H1 (cell line): Measurements from ENCODE around the gene ZNF277. TPM values are rescaled to one million over a fixed set of nuclear protein-coding genes. Genes with fewer than 3 reads are reported as not detected.

Experiments
- CTCF ChIA-PET: fragments of 300-600 bp; sonication (Branson Sonifier 250); formaldehyde crosslinking; loops from one replicate; lab custom pipeline; 2021; ENCODE audit not compliant: partially characterized antibody; lab: Charles Lee
- POLR2A ChIA-PET: fragments of 300-600 bp; sonication (Branson Sonifier 250); formaldehyde crosslinking; loops from one replicate; lab custom pipeline; 2021; ENCODE audit warnings: inconsistent platforms; ENCODE audit not compliant: partially characterized antibody; lab: Charles Lee
- DNase-seq, 2 experiments: peaks; one replicate each; pipeline versions ENCODE4 v3.0.0 to v3.0.0-alpha.2; 2010 to 2022; ENCODE audit warnings: low spot score in 2 of 2, low read depth in 1 of 2, mixed read lengths in 1 of 2
- FAIRE-seq: peaks from 2 replicates; lab custom pipeline; 2011; peaks lifted over from hg19 to GRCh38; lab: Jason Lieb, UNC
- H2AFZ ChIP-seq: 2 replicates; pipeline ENCODE4 v1.8.1; 2012; ENCODE audit warnings: low read length, inconsistent platforms
- H2AK5ac ChIP-seq: 2 replicates; pipeline ENCODE4 v1.6.1; 2013; ENCODE audit warnings: low read depth, low read length
- H2BK120ac ChIP-seq: replicated peaks from 2 replicates; pipeline ENCODE3; 2013; ENCODE audit warnings: low read depth, low read length, inconsistent platforms
- H2BK12ac ChIP-seq: 2 replicates; pipeline ENCODE4 v1.6.1; 2013; ENCODE audit warnings: low read depth, low read length
- H2BK15ac ChIP-seq: 2 replicates; pipeline ENCODE4 v1.6.1; 2013; ENCODE audit warnings: low read length
- H2BK20ac ChIP-seq: 2 replicates; pipeline ENCODE4 v1.6.1; 2013; ENCODE audit warnings: low read length
- H2BK5ac ChIP-seq: 2 replicates; pipeline ENCODE4 v1.6.1; 2013; ENCODE audit warnings: low read depth, low read length
- H3K14ac ChIP-seq: 2 replicates; pipeline ENCODE4 v1.6.1; 2013; ENCODE audit warnings: inconsistent platforms; ENCODE audit not compliant: insufficient read length
- H3K18ac ChIP-seq: 2 replicates; pipeline ENCODE4 v1.6.1; 2013; ENCODE audit warnings: low read length; ENCODE audit errors: extremely low read depth
- H3K23ac ChIP-seq: 2 replicates; pipeline ENCODE4 v1.6.1; 2013; ENCODE audit warnings: inconsistent platforms; ENCODE audit not compliant: insufficient read length
- H3K23me2 ChIP-seq: 2 replicates; pipeline ENCODE4 v1.6.1; 2013; ENCODE audit warnings: low read depth, low read length
- H3K27ac ChIP-seq: 2 replicates; pipeline ENCODE4 v1.6.1; 2011; ENCODE audit warnings: low read depth, low read length, inconsistent platforms
- H3K27me3 ChIP-seq, 4 experiments: replicated peaks in 1 of 4; 1 replicate in 1 of 4; 2 replicates in 3 of 4; pipeline versions ENCODE4 v1.6.1 to v1.8.1; 2011 to 2013; ENCODE audit warnings: low read length in 3 of 4, mild to moderate bottlenecking in 3 of 4, inconsistent platforms in 2 of 4, mixed read lengths in 2 of 4, moderate library complexity in 1 of 4; ENCODE audit not compliant: control insufficient read depth in 3 of 4, insufficient read depth in 3 of 4; ENCODE audit errors: extremely low read depth in 1 of 4
- H3K36me3 ChIP-seq, 4 experiments: 2 replicates each; pipeline versions ENCODE4 v1.6.1 to v1.8.1; 2011 to 2013; ENCODE audit warnings: mild to moderate bottlenecking in 4 of 4, low read length in 3 of 4, moderate library complexity in 2 of 4, control low read depth in 1 of 4, inconsistent platforms in 1 of 4; ENCODE audit not compliant: insufficient read depth in 4 of 4, control insufficient read depth in 2 of 4
- H3K4ac ChIP-seq: replicated peaks from 2 replicates; pipeline ENCODE3; 2013; ENCODE audit warnings: low read length, low read depth, mixed read lengths, inconsistent platforms; ENCODE audit not compliant: insufficient read length
- H3K4me1 ChIP-seq, 4 experiments: replicated peaks in 1 of 4; 1 replicate in 1 of 4; 2 replicates in 3 of 4; pipeline versions ENCODE4 v1.6.1 to v1.8.1; 2011 to 2013; ENCODE audit warnings: low read length in 3 of 4, inconsistent platforms in 2 of 4, mixed read lengths in 1 of 4; ENCODE audit not compliant: insufficient read depth in 4 of 4, control insufficient read depth in 3 of 4
- H3K4me2 ChIP-seq, 2 experiments: 2 replicates each; pipeline versions ENCODE4 v1.6.1 to v1.8.1; 2011 to 2013; ENCODE audit warnings: low read depth in 2 of 2, low read length in 2 of 2, control low read depth in 1 of 2, inconsistent platforms in 1 of 2, mild to moderate bottlenecking in 1 of 2; ENCODE audit not compliant: insufficient read depth in 1 of 2
- H3K4me3 ChIP-seq, 4 experiments: fragments of 200-600, 300-600 bp in 1 of 4; sonication (generic), shearing (Covaris generic), sonication (Bioruptor Twin) in 1 of 4; 2 replicates each; pipeline versions ENCODE4 v1.5.1 to v1.8.1; 2011 to 2016; ENCODE audit warnings: low read length in 4 of 4, low read depth in 3 of 4, control low read depth in 2 of 4, inconsistent platforms in 2 of 4, mild to moderate bottlenecking in 2 of 4, mixed read lengths in 1 of 4, moderate library complexity in 1 of 4; ENCODE audit not compliant: insufficient read depth in 2 of 4; ENCODE audit errors: extremely low read depth in 1 of 4
- H3K56ac ChIP-seq: replicated peaks from 2 replicates; pipeline ENCODE3; 2013; ENCODE audit warnings: low read depth, mild to moderate bottlenecking, mixed read lengths, low read length, inconsistent platforms; ENCODE audit not compliant: insufficient read length
- H3K79me1 ChIP-seq: 2 replicates; pipeline ENCODE4 v1.6.1; 2013; ENCODE audit warnings: low read depth, low read length, control low read depth
- H3K79me2 ChIP-seq, 2 experiments: 2 replicates each; pipeline versions ENCODE4 v1.6.1 to v1.8.1; 2012 to 2013; ENCODE audit warnings: low read length in 2 of 2, mild to moderate bottlenecking in 2 of 2, inconsistent platforms in 1 of 2; ENCODE audit not compliant: insufficient read depth in 2 of 2, control insufficient read depth in 1 of 2
- H3K9ac ChIP-seq, 4 experiments: replicated peaks in 1 of 4; 1 replicate in 1 of 4; 2 replicates in 3 of 4; pipeline versions ENCODE4 v1.6.1 to v1.8.1; 2011 to 2013; ENCODE audit warnings: low read depth in 3 of 4, low read length in 3 of 4, control low read depth in 2 of 4, mild to moderate bottlenecking in 2 of 4, moderate library complexity in 2 of 4, inconsistent platforms in 1 of 4; ENCODE audit errors: extremely low read depth in 1 of 4
- H3K9me3 ChIP-seq, 2 experiments: 2 replicates each; pipeline versions ENCODE4 v1.6.1 to v1.8.1; 2012 to 2013; ENCODE audit warnings: mild to moderate bottlenecking in 2 of 2, moderate library complexity in 2 of 2, control low read depth in 1 of 2, inconsistent platforms in 1 of 2, low read depth in 1 of 2, low read length in 1 of 2, mixed read lengths in 1 of 2; ENCODE audit not compliant: insufficient read depth in 2 of 2
- H4K20me1 ChIP-seq, 2 experiments: replicated peaks in 1 of 2; 2 replicates each; pipeline versions ENCODE3 to v1.8.1; 2011 to 2013; ENCODE audit warnings: inconsistent platforms in 2 of 2, low read length in 2 of 2, mild to moderate bottlenecking in 1 of 2; ENCODE audit not compliant: insufficient read depth in 2 of 2, control insufficient read depth in 1 of 2
- H4K5ac ChIP-seq: 2 replicates; pipeline ENCODE4 v1.6.1; 2013; ENCODE audit warnings: low read length, low read depth, mixed read lengths, inconsistent platforms; ENCODE audit not compliant: insufficient read length
- H4K8ac ChIP-seq: 2 replicates; pipeline ENCODE4 v1.8.0; 2013; ENCODE audit warnings: mild to moderate bottlenecking, moderate library complexity, low read length, inconsistent platforms; ENCODE audit not compliant: insufficient read depth; ENCODE audit errors: extremely low read depth
- H4K91ac ChIP-seq: replicated peaks from 2 replicates; pipeline ENCODE3; 2013; ENCODE audit warnings: low read length, mixed read lengths, inconsistent platforms; ENCODE audit not compliant: insufficient read length
- BCL11A ChIP-seq, 2 experiments: IDR thresholded peaks; one replicate each; pipeline ENCODE4 v1.6.1; 2011; ENCODE audit warnings: low read depth in 2 of 2, low read length in 2 of 2, mild to moderate bottlenecking in 2 of 2
- CTBP2 ChIP-seq: IDR thresholded peaks from 2 replicates; pipeline ENCODE4 v1.7.0; 2011; ENCODE audit warnings: borderline replicate concordance, mild to moderate bottlenecking, moderate library complexity, mixed read lengths, low read length; ENCODE audit not compliant: insufficient read depth, insufficient read length
- EZH2 ChIP-seq: fragments of 200-600 bp; sonication (generic); IDR thresholded peaks from 2 replicates; pipeline ENCODE4 v1.7.1; 2012; ENCODE audit warnings: low read depth, mild to moderate bottlenecking, moderate library complexity, low read length, inconsistent platforms; ENCODE audit not compliant: severe bottlenecking
- NANOG ChIP-seq: IDR thresholded peaks from 2 replicates; pipeline ENCODE4 v1.6.1; 2011; ENCODE audit warnings: low read length, low read depth, mild to moderate bottlenecking, inconsistent platforms; ENCODE audit not compliant: insufficient read depth, poor library complexity, severe bottlenecking
- SAP30 ChIP-seq: fragments of 300-600 bp; sonication (generic); IDR thresholded peaks from 2 replicates; pipeline ENCODE4 v1.7.1; 2012; ENCODE audit warnings: low read length, moderate library complexity, mild to moderate bottlenecking, inconsistent platforms; ENCODE audit not compliant: insufficient read depth, insufficient replicate concordance
- SIN3A ChIP-seq, 2 experiments: IDR thresholded peaks in 1 of 2; conservative IDR thresholded peaks in 1 of 2; 2 replicates each; pipeline ENCODE4 v1.6.1; 2011 to 2012; ENCODE audit warnings: low read length in 2 of 2, improper control_type of control experiment in 1 of 2, low read depth in 1 of 2, mild to moderate bottlenecking in 1 of 2
- SIX5 ChIP-seq: IDR thresholded peaks from 2 replicates; pipeline ENCODE4 v1.6.1; 2011; ENCODE audit warnings: mild to moderate bottlenecking, low read depth, low read length
- WGBS, 2 experiments: shearing (Covaris generic) in 1 of 2; methylation state at CpG; one replicate each; pipeline versions ENCODE4 v1.1.6 to v1.1.7; 2013 to 2015; ENCODE audit warnings: low lambda C conversion rate in 2 of 2, mixed read lengths in 2 of 2, inconsistent platforms in 1 of 2, low coverage in 1 of 2, missing lambda C conversion rate in 1 of 2; ENCODE audit not compliant: insufficient replicate concordance in 2 of 2, insufficient coverage in 1 of 2, insufficient read length in 1 of 2; ENCODE audit errors: extremely low coverage in 1 of 2, missing lambda C conversion rate in 1 of 2; 5-methylcytosine and 5-hydroxymethylcytosine counted together
- polyA plus RNA-seq, 7 experiments: library from polyadenylated mRNA; depleted of rRNA in 3 of 7; stranded (reverse) in 5 of 7; unstranded in 2 of 7; fragments of >200 nt in 5 of 7; fragments of 200-250 nt in 2 of 7; gene quantifications; 1 replicate in 5 of 7; 2 replicates in 1 of 7; 4 replicates in 1 of 7; pipeline versions ENCODE4 v1.2.1 to v1.2.3, GENCODE V29; 2011 to 2013; ENCODE audit warnings: missing spikeins in 2 of 7, mixed read lengths in 2 of 7
- total RNA-seq: library from RNA; stranded (reverse); fragmentation: NEBNext Ultra II Directional; extraction: Animal tissue kit (Norgen Biotek cat#: 25700); gene quantifications from 2 replicates; pipeline ENCODE4 v1.2.1, GENCODE V29; 2021

ZNF277 gene
- total and polyA plus RNA-seq, 2 of the 8 experiments (the other 6 are each of a cell fraction or from before 2014, with no cell fraction given): 5.1 to 21.7 TPM

GRCh38 chr7:112260911-112261310 lies 54.4 kb downstream of the ZNF277 start:
- Histone ChIP-seq H3K27me3 (no peaks in the 10 kb centered on the region), H3K18ac (no peak overlapping the region), H4K5ac (no peak overlapping the region), H3K23me2 (no peaks in the 10 kb centered on the region), H3K79me2 (peaks cover 0 to 26% of the 10 kb centered on the region in 2 experiments; a peak in 2 of 4 replicates), H3K23ac (no peak overlapping the region), H4K20me1 (no peaks in the 10 kb centered on the region), H3K4me2 (no peak overlapping the region), H2BK20ac (no peak overlapping the region), H2BK5ac (no peak overlapping the region), H4K8ac (no peak overlapping the region), H4K91ac (no peak overlapping the region), H3K9ac (no peak overlapping the region), H3K79me1 (no peaks in the 10 kb centered on the region), H3K36me3 (no peaks in the 10 kb centered on the region), H2BK12ac (no peak overlapping the region), H2BK120ac (no peak overlapping the region), H2BK15ac (no peak overlapping the region), H3K27ac (no peak overlapping the region), H3K4me3 (no peak overlapping the region), H3K9me3 (no peaks in the 10 kb centered on the region), H3K14ac (no peak overlapping the region), H3K56ac (no peak overlapping the region), H3K4ac (no peak overlapping the region), H2AK5ac (no peak overlapping the region), H2AFZ (no peak overlapping the region), H3K4me1 (peaks cover 0 to 6% (median 1%) of the 10 kb centered on the region in 4 experiments; a peak in 3 of 7 replicates)
- ChIA-PET CTCF (no interaction called here), POLR2A (interaction anchor here (1.9 kb wide), 1 partner anchor 190 kb away, joined by 8 read pairs; the partner anchor contains the start of gene IFRD1)
- TF ChIP-seq SIN3A (conservative IDR thresholded peaks at IDR 0.05 in 1 of 2, IDR thresholded peaks at IDR 0.05 in 1 of 2; ENCODE audit: low read depth in 1 of 2, low read length in 2 of 2): no peak
- no peak for TF ChIP-seq EZH2
- TF ChIP-seq BCL11A (IDR thresholded peaks at IDR 0.05; ENCODE audit: low read depth in 2 of 2, low read length in 2 of 2): no peak
- no peak for TF ChIP-seq CTBP2
- no peak for TF ChIP-seq NANOG
- TF ChIP-seq SIX5: no peak
- TF ChIP-seq SAP30: no peak
- FAIRE-seq (peak; percentile 24), DNase-seq (no peak)
- WGBS, 2 experiments: 84% methylated on average over 2 of the region's 2 CpGs; no CpG with 5 or more reads in 1 of the 2 experiments
